H9 (cell line): ENCODE data around the gene SCFD1. TPM values are rescaled to one million over a fixed set of nuclear protein-coding genes. Genes with fewer than 3 reads are reported as not detected.

Experiments used
- DNase-seq: peaks from one replicate; pipeline ENCODE4 v3.0.0-alpha.2; 2017
- H2AFZ ChIP-seq: one replicate; pipeline ENCODE4 v1.6.1; 2013; ENCODE audit warnings: mild to moderate bottlenecking, low read length, control low read depth, moderate library complexity
- H2AK5ac ChIP-seq: 2 replicates; pipeline ENCODE4 v1.6.1; 2013; ENCODE audit warnings: low read length, control low read depth, mixed read lengths; ENCODE audit not compliant: insufficient read length
- H2BK120ac ChIP-seq: one replicate; pipeline ENCODE4 v1.6.1; 2013; ENCODE audit warnings: low read depth, mild to moderate bottlenecking, low read length, control low read depth, inconsistent platforms; ENCODE audit not compliant: poor library complexity, severe bottlenecking
- H2BK12ac ChIP-seq: 2 replicates; pipeline ENCODE4 v1.6.1; 2013; ENCODE audit warnings: low read length, control low read depth, mixed read lengths, low read depth; ENCODE audit not compliant: insufficient read length
- H2BK15ac ChIP-seq: 2 replicates; pipeline ENCODE4 v1.6.1; 2013; ENCODE audit warnings: low read depth, low read length, control low read depth
- H2BK20ac ChIP-seq: one replicate; pipeline ENCODE4 v1.6.1; 2013; ENCODE audit warnings: low read depth, mild to moderate bottlenecking, low read length, control low read depth, inconsistent platforms; ENCODE audit not compliant: poor library complexity, severe bottlenecking
- H2BK5ac ChIP-seq: 2 replicates; pipeline ENCODE4 v1.6.1; 2013; ENCODE audit warnings: low read length, control low read depth, mixed read lengths; ENCODE audit not compliant: insufficient read length
- H3K14ac ChIP-seq: 2 replicates; pipeline ENCODE4 v1.6.1; 2013; ENCODE audit warnings: low read length, control low read depth; ENCODE audit not compliant: insufficient read depth
- H3K18ac ChIP-seq: 2 replicates; pipeline ENCODE4 v1.6.1; 2013; ENCODE audit warnings: low read depth, mild to moderate bottlenecking, mixed read lengths, low read length, control low read depth; ENCODE audit not compliant: insufficient read length
- H3K23ac ChIP-seq: 2 replicates; pipeline ENCODE4 v1.6.1; 2013; ENCODE audit warnings: low read length, control low read depth, mixed read lengths, low read depth; ENCODE audit not compliant: insufficient read length
- H3K23me2 ChIP-seq: 2 replicates; pipeline ENCODE4 v1.6.1; 2013; ENCODE audit warnings: low read depth, mild to moderate bottlenecking, mixed read lengths, low read length, control low read depth; ENCODE audit not compliant: insufficient read length, poor library complexity, severe bottlenecking
- H3K27ac ChIP-seq: 2 replicates; pipeline ENCODE4 v1.5.1; 2013; ENCODE audit warnings: low read length, control low read depth, mixed read lengths, low read depth; ENCODE audit not compliant: insufficient read length
- H3K27me3 ChIP-seq: 2 replicates; pipeline ENCODE4 v1.6.1; 2013; ENCODE audit warnings: low read length, control low read depth, inconsistent platforms; ENCODE audit not compliant: insufficient read depth
- H3K4ac ChIP-seq: 2 replicates; pipeline ENCODE4 v1.6.1; 2013; ENCODE audit warnings: low read depth, mild to moderate bottlenecking, control low read depth, inconsistent platforms, low read length, moderate library complexity
- H3K4me1 ChIP-seq: 2 replicates; pipeline ENCODE4 v1.6.1; 2013; ENCODE audit warnings: low read length, control low read depth, inconsistent platforms; ENCODE audit not compliant: insufficient read depth
- H3K4me2 ChIP-seq: 2 replicates; pipeline ENCODE4 v1.6.1; 2013; ENCODE audit warnings: low read length, control low read depth, mixed read lengths; ENCODE audit not compliant: insufficient read length, insufficient read depth
- H3K56ac ChIP-seq: 2 replicates; pipeline ENCODE4 v1.6.1; 2013; ENCODE audit warnings: low read depth, mild to moderate bottlenecking, mixed read lengths, low read length, control low read depth; ENCODE audit not compliant: insufficient read length
- H3K79me1 ChIP-seq: 2 replicates; pipeline ENCODE4 v1.6.1; 2013; ENCODE audit warnings: low read depth, mild to moderate bottlenecking, moderate library complexity, low read length, control low read depth, inconsistent platforms; ENCODE audit not compliant: insufficient read depth, poor library complexity, severe bottlenecking
- H3K79me2 ChIP-seq: 2 replicates; pipeline ENCODE4 v1.6.1; 2013; ENCODE audit warnings: low read length, control low read depth, inconsistent platforms; ENCODE audit not compliant: insufficient read depth
- H3K9ac ChIP-seq: 2 replicates; pipeline ENCODE4 v1.6.1; 2013; ENCODE audit warnings: low read length, control low read depth, mixed read lengths; ENCODE audit not compliant: insufficient read length; ENCODE audit errors: extremely low read depth
- H3K9me3 ChIP-seq: one replicate; pipeline ENCODE4 v1.6.1; 2013; ENCODE audit warnings: low read depth, low read length, inconsistent platforms; ENCODE audit not compliant: control insufficient read depth
- H3T11ph ChIP-seq: one replicate; pipeline ENCODE4 v1.6.1; 2013; ENCODE audit warnings: mild to moderate bottlenecking, low read length, control low read depth, inconsistent platforms
- H4K20me1 ChIP-seq: one replicate; pipeline ENCODE4 v1.6.1; 2013; ENCODE audit not compliant: control insufficient read depth, insufficient read length, insufficient read depth
- H4K5ac ChIP-seq: 2 replicates; pipeline ENCODE4 v1.6.1; 2013; ENCODE audit warnings: low read depth, mild to moderate bottlenecking, mixed read lengths, low read length, control low read depth; ENCODE audit not compliant: insufficient read length
- H4K8ac ChIP-seq: replicated peaks from 2 replicates; pipeline ENCODE4 v1.6.1; 2013; ENCODE audit warnings: low read length, control low read depth, mixed read lengths, low read depth; ENCODE audit not compliant: insufficient read length
- H4K91ac ChIP-seq: 2 replicates; pipeline ENCODE4 v1.6.1; 2013; ENCODE audit warnings: low read depth, mild to moderate bottlenecking, moderate library complexity, mixed read lengths, low read length, control low read depth; ENCODE audit not compliant: insufficient read length
- H3K27ac Mint-ChIP-seq, 3 experiments: 2 replicates in 2 of 3; 3 replicates in 1 of 3; pipeline ENCODE4 v1.8.0; 2020 to 2021; ENCODE audit warnings: mixed read lengths in 3 of 3, mild to moderate bottlenecking in 1 of 3, moderate library complexity in 1 of 3
- H3K27me3 Mint-ChIP-seq: 2 replicates; pipeline ENCODE4 v1.8.0; 2021; ENCODE audit warnings: low read depth, mild to moderate bottlenecking, moderate library complexity, mixed read lengths
- H3K36me3 Mint-ChIP-seq, 3 experiments: 2 replicates in 2 of 3; 3 replicates in 1 of 3; pipeline ENCODE4 v1.8.0; 2020 to 2021; ENCODE audit warnings: low read depth in 3 of 3, mixed read lengths in 3 of 3; ENCODE audit not compliant: insufficient read depth in 1 of 3
- H3K4me1 Mint-ChIP-seq, 2 experiments: 2 replicates each; pipeline ENCODE4 v1.8.0; 2020; ENCODE audit warnings: mixed read lengths in 2 of 2
- H3K4me3 Mint-ChIP-seq, 2 experiments: 2 replicates in 1 of 2; 3 replicates in 1 of 2; pipeline ENCODE4 v1.8.0; 2020 to 2021; ENCODE audit warnings: mild to moderate bottlenecking in 2 of 2, mixed read lengths in 2 of 2, moderate library complexity in 1 of 2
- H3K9me3 Mint-ChIP-seq, 2 experiments: 2 replicates in 1 of 2; 3 replicates in 1 of 2; pipeline ENCODE4 v1.8.0; 2020; ENCODE audit warnings: mild to moderate bottlenecking in 2 of 2, mixed read lengths in 2 of 2, moderate library complexity in 1 of 2
- WGBS: extraction: QIAGEN DNeasy Blood & Tissue Kit; methylation state at CpG from one replicate; pipeline ENCODE4 v1.1.7; 2013; ENCODE audit warnings: missing lambda C conversion rate, low lambda C conversion rate, mixed read lengths; ENCODE audit not compliant: insufficient read length; ENCODE audit errors: extremely low coverage; 5-methylcytosine and 5-hydroxymethylcytosine counted together
- total RNA-seq: library from RNA; stranded (reverse); gene quantifications from 2 replicates; pipeline ENCODE4 v1.2.1, GENCODE V29; 2021
- TF ChIP-seq, protein P1 (sequence below): fragments of 200-600 bp; sonication (generic); conservative IDR thresholded peaks from 3 replicates; pipeline ENCODE4 v1.8.0; 2021; ENCODE audit warnings: antibody characterized with exemption, mild to moderate bottlenecking

Gene SCFD1
- total RNA-seq, 1 experiment from 2014 or later = 85.2 TPM

DNA sequence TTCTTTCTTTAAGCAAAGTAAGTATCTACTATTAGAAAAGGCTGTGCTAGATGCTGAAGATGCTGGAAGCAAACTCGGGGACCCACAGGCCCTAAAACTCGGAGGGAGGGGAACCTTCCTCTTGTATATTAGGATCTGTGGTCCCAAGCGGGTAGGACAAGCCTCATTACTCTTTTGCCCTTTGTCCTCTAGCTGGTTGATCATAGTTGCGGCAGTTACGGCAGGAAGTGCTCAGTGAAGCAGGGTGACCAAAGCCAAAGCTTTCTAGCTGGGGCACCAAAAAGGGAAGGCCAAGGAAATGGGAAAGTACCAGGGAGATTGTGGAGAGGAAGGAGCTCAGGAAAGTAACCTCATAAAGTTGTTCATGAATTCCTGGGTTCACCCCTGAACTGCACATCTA, 76.3 kb downstream of the SCFD1 start:
- Mint-ChIP-seq H3K9me3 (no peaks in the 10 kb centered on the region), H3K27ac (peak overlapping the region in 2 of 3 experiments; percentile 31 to 34; a peak in 2 of 7 replicates), H3K27me3 (no peaks in the 10 kb centered on the region), H3K36me3 (peaks cover 4 to 28% (median 28%) of the 10 kb centered on the region in 3 experiments; a peak in 6 of 7 replicates), H3K4me3 (no peak overlapping the region), H3K4me1 (peaks cover under 1% of the 10 kb centered on the region in 2 experiments; a peak in 3 of 4 replicates)
- Histone ChIP-seq H3K18ac (no peak overlapping the region), H2AK5ac (no peak overlapping the region), H2BK5ac (no peak overlapping the region), H3K79me1 (no peaks in the 10 kb centered on the region), H3K9me3 (no peaks in the 10 kb centered on the region), H4K20me1 (no peaks in the 10 kb centered on the region), H3K4ac (no peak overlapping the region), H4K8ac (no peak overlapping the region), H3K23ac (no peak overlapping the region), H3K4me2 (no peak overlapping the region), H4K5ac (no peak overlapping the region), H3K9ac (no peak overlapping the region), H4K91ac (no peak overlapping the region), H3K14ac (no peak overlapping the region), H2BK120ac (no peak overlapping the region), H3K79me2 (no peaks in the 10 kb centered on the region), H3T11ph (no peak overlapping the region), H3K27ac (no peak overlapping the region), H2BK12ac (no peak overlapping the region), H2BK20ac (no peak overlapping the region), H3K56ac (no peak overlapping the region), H3K27me3 (no peaks in the 10 kb centered on the region), H3K4me1 (no peaks in the 10 kb centered on the region), H2AFZ (no peak overlapping the region), H2BK15ac (no peak overlapping the region), H3K23me2 (no peaks in the 10 kb centered on the region)
- WGBS = no CpG with 5 or more reads among the region's 5 CpGs
- TF ChIP-seq, protein P1, sequence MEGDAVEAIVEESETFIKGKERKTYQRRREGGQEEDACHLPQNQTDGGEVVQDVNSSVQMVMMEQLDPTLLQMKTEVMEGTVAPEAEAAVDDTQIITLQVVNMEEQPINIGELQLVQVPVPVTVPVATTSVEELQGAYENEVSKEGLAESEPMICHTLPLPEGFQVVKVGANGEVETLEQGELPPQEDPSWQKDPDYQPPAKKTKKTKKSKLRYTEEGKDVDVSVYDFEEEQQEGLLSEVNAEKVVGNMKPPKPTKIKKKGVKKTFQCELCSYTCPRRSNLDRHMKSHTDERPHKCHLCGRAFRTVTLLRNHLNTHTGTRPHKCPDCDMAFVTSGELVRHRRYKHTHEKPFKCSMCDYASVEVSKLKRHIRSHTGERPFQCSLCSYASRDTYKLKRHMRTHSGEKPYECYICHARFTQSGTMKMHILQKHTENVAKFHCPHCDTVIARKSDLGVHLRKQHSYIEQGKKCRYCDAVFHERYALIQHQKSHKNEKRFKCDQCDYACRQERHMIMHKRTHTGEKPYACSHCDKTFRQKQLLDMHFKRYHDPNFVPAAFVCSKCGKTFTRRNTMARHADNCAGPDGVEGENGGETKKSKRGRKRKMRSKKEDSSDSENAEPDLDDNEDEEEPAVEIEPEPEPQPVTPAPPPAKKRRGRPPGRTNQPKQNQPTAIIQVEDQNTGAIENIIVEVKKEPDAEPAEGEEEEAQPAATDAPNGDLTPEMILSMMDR = no peak
- no peak for DNase-seq
